GM19397 (cell line): ENCODE data around the gene LRRC55.

Experiments
- ATAC-seq: cut with Tn5 transposase; IDR thresholded peaks from one replicate; pipeline ENCODE4 v1.9.1; 2021; ENCODE audit warnings: mild to moderate bottlenecking, moderate library complexity; ENCODE audit not compliant: unreplicated experiment

Gene LRRC55

GRCh38 chr11:57181678-57182305, at the start of gene LRRC55:
Gene LRRC55, plus strand, starts transcription at chr11:57181953. Its CDS starts 70 bp downstream, at chr11:57182023.
- no peak for ATAC-seq

- ATAC-seq, result no peak
Observed at GRCh38 chr11:57133366-57134038, 48.3 kb upstream of the LRRC55 start.

DNA sequence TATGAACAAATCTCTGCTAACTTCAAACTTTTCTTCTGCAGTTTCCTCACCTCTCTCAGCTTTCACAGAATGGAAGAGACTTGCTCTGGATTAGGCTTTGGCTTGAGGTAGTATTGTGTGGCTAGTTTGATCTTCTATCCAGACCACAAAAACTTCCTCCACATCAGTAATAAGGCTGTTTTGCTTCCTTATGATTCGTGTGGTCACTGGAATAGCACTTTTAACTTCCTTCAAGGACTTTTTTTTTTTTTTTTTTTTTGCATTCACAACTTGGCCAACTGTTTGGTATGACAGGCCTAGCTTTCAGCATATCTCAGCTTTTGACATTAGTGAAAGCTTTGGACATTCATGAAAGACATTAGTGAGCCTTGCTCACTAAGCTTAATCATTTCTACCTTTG, 47.5 kb upstream of the LRRC55 start:
- ATAC-seq, result no peak

DNA sequence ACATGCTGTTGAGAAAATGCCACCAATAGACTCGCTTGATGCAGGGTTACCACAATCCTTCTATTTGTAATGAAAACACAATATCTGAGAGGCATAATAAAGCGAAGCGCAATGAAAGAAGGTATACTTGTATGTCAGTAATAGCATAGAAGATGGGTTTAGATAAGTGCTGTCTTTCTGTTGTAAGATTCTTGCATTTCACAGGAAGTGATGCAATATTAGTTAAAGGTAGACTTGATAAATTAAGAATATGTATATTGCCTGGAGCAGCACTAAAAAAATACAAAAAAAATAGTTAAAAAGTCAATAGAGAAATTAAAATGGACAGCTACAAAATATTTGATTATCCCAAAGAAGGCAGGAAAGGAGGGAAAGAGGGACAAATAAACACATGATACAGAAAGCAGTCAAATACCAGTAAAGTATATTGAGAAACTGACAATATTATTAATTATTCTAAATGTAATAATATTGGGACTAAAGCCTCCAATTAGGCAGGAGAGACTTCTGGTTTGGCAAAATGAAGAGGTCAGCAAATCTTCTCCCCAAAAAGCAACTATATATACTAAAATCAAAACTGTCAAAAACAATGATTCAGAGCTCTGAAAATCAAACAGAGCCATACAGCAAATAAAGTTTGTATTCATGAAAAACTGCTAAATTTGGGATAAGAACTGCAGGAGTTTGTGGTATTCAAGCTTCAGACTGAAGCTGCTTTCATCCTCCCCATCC, 46.6 kb upstream of the LRRC55 start:
- no peak for ATAC-seq

DNA sequence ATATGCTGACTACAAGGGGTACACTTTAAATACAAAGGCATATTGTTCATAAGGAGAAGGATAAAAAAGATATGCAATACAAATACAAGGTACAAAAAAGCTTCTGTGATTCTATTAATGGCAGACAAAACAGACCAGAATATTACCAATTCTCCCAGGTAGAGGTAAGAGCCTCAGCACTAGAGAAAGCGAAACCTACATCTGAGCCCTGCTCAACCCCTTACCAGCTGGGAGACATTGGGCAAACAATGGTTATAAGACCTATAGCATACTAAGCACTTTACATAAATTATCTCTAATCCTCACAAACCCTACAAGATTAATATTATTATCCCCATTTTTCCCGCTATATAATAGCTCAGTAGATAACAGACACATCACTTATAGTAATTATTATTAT, 41.2 kb upstream of the LRRC55 start:
- ATAC-seq, result no peak

DNA sequence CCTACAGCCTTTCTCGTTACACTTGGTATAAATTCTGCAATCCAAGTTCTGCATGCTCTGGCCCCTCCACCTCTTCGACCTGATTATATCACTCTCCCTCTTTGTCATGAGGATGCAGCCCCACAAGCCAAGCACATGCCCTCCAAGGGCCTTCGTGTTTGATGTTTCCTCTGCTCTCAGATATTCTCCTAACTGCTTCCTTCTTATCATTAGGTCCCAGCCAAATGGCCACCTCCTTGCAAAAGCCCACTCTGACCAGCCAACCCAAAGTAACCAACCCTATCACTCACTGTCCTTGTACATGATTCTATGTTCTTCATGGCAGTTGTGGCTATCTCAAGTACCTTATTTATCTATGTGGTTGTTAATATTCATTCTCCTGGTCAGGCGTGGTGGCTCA, 38.3 kb upstream of the LRRC55 start:
- no peak for ATAC-seq

GRCh38 chr11:57144075-57144474, 37.7 kb upstream of the LRRC55 start:
- ATAC-seq, result no peak

- no peak for ATAC-seq
Observed at GRCh38 chr11:57144531-57145320, 37.0 kb upstream of the LRRC55 start.

DNA sequence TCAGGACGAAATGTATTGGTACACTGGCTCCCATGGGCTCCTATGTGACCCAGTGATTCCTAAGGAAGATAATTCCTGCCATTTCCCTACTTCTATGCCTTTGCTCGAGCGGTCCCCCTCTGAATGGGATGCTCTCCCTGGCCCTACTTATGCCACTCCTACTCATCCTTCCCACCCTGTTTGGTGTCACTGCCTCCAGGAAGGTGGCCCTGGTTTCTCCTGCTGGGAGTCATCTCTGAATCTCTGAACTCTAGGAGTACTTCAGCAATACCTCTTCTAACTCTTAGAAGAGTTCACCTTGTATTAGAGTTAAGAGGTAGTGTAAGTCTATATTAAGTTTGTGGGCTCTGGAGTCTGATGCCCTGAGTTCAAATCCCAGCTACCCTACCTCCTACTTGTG, 35.5 kb upstream of the LRRC55 start:
- ATAC-seq, result no peak

GRCh38 chr11:57148621-57149020, 33.1 kb upstream of the LRRC55 start:
- ATAC-seq, result no peak

GRCh38 chr11:57150454-57150917, 31.3 kb upstream of the LRRC55 start:
- no peak for ATAC-seq

GRCh38 chr11:57152134-57152533, 29.6 kb upstream of the LRRC55 start:
- no peak for ATAC-seq

DNA sequence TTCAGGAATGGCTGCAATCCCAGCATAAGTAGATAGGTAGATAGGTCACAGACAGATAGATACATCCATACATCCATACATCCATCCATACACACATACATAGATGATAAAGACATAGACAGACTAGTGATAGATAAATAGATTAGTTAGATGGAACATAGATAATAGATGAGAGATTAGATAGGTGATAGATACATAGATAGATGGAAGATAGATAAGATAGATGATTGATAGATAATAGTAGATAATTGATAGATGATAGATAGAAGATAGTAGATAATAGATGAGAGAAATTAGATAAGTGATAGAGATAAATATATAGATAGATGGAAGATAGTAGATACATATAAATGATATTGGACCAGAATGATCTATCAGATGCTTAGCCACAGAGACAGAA, 28.3 kb upstream of the LRRC55 start:
- ATAC-seq, result no peak

GRCh38 chr11:57154739-57155138, 27.0 kb upstream of the LRRC55 start:
- no peak for ATAC-seq

DNA sequence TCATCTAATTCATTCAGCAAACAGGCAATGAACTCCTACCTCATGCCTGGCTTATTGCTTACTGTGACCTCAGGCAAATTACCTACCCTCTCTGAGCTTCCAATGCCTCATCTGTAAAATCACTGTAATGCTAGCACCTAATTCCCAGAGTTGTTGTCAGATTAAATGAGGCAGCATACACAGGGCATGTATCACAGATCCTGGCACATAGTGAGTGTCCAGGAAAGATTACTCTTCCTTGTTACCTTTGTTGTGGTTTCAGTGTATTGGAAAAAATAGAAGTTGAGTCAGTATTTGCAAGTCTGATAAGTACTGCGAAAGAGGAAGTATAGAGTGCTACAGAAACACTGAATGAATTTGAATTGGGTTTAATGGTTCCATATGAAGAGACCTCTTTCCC, 26.4 kb upstream of the LRRC55 start:
- ATAC-seq, result no peak

DNA sequence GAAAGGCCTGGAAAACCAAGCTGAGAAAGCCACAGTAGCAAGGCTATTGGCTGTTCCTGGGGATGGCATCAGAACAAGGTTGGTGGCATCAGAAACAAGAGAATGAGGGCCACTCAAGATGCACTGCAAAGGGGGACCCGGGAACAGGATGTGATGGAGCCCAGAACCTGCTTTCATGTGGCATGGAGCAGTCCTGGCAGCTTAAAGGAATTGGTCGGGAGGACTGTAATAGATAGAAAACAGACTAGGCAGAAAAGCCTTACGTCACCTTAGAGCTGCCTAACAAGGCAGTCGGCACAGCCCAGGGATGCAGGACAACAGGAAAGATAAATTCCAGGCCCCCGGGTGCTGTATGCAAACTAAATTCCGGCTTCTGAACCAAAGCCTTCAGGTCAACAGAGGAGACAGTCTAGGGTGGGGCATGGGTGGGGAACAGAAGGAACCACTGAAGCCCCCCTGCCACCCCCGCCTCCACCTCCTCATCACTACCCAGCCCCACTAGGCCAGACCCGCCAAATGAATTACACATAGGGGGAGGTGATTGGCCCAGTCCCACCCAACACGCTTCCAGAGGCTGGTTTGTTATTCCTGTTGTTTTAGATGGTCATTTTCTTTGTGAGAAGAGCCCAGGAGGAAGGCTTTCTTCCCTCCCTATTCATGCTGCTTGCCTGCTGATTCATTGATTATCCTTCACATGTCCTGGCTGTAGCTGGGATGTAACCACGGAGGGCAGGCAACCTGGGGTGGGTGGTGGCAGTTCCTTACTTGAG, 25.7 kb upstream of the LRRC55 start:
- ATAC-seq, result no peak

GRCh38 chr11:57156928-57157327, 24.8 kb upstream of the LRRC55 start:
- no peak for ATAC-seq

DNA sequence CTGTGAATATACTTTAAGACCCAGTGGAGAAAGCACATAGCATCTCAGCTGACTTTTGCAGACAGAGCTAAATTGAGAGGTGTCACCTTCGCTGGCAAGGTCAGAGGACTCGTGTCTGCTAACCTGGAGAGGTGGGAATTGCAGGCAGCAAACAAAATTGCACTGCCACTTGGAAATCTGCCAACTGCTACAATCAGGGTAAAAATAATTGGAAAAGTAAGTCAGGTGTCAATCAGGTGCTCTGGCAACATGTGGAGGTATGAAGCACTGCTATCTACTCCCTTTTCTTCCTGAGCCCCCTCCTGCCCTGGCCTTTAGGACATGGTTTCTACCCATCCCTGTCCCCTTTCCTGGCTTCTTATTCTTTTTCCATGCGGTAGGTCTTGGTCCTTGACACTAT, 24.1 kb upstream of the LRRC55 start:
- ATAC-seq, result no peak

GRCh38 chr11:57158180-57158579, 23.6 kb upstream of the LRRC55 start:
- ATAC-seq, result no peak

- ATAC-seq, result no peak
Observed at GRCh38 chr11:57158599-57158998, 23.2 kb upstream of the LRRC55 start.

GRCh38 chr11:57160665-57161064, 21.1 kb upstream of the LRRC55 start:
- no peak for ATAC-seq
